HG03521 (cell line): ENCODE data around the gene TMEM14B.
"Not testable (repeated sequence)": the region's sequence is repeated elsewhere in the genome, so short reads cannot be mapped to it uniquely, and the experiment has no call there.

Source experiments
- ATAC-seq: cut with Tn5 transposase; IDR thresholded peaks from one replicate; pipeline ENCODE4 v1.9.1; 2021; ENCODE audit warnings: mild to moderate bottlenecking, moderate library complexity; ENCODE audit not compliant: unreplicated experiment

The TMEM14B gene

DNA sequence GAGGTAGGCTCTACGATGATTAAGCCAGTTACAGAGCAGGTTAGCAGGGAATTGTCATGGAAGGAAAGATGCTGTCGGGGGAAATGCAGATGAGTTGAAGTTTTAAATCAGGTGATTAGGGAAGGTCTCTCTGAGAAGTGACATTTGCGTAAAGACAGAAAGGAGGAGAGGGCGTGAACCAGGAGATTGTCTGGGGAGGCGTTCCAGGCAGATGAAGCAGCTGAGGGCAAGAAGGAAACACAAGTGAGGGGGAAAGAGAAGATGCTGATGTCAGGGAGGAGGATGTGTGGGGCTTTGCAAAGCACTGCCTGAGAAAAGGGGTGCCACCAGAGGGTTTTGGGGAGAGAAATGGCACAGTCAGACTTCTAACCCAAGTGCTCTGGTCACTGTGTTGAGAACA lies 2.5 kb upstream of the TMEM14B start:
- no peak for ATAC-seq

- ATAC-seq, result no peak
Measured at GRCh38 chr6:10746915-10747250, 722 bp upstream of the TMEM14B start.

DNA sequence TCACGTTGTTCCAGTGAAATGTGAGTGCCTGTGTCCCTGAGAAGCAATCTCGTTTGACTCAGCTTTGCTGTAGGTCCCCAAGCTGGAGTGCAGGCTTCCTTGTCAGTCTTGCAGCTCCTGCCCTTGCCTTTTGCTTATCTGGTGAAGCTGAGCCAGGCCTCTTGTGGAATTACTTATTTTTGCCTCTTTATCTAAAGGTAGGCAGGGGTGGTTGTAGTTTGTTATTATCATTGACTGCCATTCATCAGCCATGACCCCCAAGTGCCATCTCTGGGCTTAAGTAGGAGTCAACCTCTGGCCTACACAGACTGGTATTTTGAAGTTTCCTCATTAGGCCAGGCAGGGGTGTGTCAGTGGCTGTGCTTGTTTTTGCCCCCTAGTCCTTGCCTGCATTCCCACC lies 2.1 kb downstream of the TMEM14B start:
- ATAC-seq, result no peak

DNA sequence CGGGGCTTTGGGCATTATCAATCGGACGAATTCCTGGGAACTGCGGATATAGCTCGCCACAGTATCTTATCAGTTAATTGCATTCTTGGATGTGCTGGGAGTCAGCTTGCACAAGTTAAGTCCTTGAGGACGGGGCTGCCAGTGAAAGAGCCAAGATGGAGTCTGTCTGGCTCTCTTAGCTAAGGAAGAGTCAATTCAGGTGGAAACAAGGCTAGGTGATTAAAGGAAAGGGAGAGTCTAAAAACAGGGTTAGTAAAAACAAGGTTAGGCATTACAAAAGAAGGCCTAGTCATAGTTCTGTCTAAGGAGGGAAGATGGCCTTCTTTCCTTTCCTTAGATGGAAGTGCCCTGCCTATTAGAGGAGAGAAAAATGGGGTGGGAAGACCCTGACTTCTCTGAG lies 3.0 kb downstream of the TMEM14B start:
- ATAC-seq, result not testable (repeated sequence)

- ATAC-seq, result not testable (repeated sequence)
Measured at GRCh38 chr6:10751757-10752156, 4.2 kb downstream of the TMEM14B start.

GRCh38 chr6:10756085-10756484 lies 8.5 kb downstream of the TMEM14B start:
- ATAC-seq, result no peak

DNA sequence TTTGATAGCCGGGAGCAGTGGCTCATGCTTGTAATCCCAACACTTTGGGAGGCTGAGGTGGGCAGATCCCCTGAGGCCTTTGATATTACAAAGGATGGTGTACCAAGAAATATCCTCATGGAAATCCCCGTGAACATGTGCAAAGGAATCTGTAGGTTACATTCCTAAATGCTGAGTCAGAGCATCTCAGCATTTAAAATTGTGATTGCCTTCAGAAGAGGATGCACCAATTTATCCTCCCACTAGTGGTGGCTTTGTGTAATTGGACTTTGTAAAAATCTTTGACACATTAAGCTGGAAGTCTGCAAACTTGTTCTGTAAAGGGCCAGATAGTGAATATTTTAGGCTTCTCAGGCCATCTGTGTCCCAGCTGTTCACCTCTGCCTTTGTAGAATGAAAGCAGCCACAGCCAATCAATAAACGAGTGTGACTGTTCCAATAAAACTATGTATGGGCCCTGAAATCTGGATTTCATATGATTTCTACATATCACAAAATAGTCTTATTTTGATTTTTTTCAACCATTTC lies 11.8 kb downstream of the TMEM14B start:
- peak; percentile 73 for ATAC-seq

- no peak for ATAC-seq
Measured at GRCh38 chr6:10759884-10760329, 12.3 kb downstream of the TMEM14B start.

DNA sequence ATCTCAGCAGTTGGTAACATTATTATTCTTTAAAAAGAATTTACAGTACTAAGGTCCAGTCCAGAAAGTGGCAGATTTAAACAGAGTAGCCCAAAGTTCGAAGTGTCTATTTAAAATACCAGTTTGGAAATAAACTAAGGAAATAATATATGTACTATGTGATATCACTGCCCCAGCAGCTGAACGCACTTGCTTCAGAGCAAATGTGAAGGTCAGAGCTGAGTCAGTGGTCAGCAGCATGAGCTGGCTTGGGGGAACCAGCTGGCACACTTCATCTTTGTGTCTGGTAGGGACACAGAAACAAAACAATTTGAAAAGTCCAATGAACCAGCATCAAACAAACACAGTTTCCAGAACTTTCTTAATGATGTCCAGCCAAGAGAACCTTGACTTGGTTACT lies 15.4 kb downstream of the TMEM14B start:
- ATAC-seq, result no peak

GRCh38 chr6:10769419-10769818 lies 21.8 kb downstream of the TMEM14B start:
- ATAC-seq, result no peak

DNA sequence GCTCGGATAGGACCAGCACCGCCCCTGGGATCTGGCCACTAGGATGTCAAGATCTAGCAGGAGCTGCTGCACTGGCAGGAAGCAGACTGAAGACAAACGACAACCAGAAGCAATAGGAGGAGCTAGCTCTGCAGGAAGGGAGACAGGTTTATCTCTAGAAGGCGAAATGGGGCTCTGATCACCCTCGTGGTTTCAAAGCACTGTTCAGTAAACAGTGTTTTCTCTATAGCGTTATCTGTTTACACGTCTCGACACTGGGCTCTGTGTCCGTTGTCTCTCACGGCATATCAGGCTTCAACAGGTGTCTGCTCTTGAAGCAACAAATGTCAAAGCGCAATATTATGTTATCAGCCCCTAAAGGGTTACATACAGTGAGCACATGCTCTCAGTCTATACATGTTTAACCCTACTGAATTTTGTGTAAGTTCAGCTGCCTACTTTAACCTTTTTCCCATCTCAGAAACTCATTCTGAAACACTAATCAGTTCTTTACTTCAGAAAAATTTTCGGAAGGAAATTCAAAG lies 23.8 kb downstream of the TMEM14B start:
- ATAC-seq, result no peak

DNA sequence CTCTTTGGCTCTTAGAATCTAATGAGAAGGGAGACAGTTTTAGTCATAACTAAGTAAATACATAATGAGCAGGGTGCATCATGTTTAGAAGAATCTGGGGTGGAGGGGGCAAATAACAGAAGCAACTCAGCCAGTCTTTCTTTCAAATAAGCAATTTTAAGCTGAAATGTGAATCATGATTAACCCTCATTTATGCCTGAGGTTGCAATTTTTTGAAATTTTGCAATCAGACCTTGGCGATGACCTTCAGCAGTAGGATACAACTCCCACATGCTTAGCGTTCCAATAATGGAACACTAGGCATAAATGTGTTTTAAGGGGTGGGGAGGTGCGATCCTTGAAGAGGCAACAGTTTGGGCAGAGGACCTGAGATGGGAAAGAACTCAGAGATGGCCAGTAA lies 30.6 kb downstream of the TMEM14B start:
- ATAC-seq, result no peak

DNA sequence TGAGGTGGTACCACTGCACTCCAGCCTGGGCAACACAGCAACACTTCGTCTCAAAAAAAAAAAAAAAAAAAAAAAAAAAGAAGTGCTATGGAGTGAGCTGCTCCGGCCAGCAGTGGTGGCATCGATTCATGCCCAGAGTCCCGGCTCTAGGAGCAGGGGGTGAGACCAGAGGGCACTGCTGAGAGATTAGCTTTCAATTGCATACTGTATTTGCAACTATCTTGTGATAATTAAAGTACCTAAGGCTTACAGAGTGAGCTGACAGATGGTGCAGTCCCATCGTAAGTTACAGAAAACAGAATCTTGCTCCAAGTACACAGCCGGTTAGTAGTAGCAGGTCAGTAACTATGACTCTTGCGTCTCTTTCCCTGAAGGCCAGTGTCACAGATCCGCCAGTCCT lies 31.5 kb downstream of the TMEM14B start:
- ATAC-seq, result no peak

GRCh38 chr6:10791673-10792072 lies 44.1 kb downstream of the TMEM14B start:
- ATAC-seq, result no peak

DNA sequence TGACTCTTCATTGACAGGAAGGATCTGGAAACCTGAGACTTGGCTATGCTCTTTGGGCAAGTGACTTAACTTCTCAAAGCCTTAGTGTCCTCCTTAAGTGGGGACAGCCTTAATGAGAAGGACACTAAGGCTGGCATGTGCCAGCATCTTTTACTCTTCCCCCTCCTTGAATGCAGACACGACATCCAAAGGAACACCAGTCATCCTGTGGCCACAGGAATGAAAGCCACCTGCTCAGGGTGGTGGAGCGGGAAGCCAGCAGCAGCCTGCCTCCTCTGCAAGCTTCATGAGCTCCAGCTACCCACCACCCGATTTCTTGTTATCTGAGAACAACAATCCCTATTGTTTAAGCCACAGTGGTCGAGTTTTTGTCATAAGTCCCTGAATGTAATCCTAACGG lies 44.5 kb downstream of the TMEM14B start:
- ATAC-seq, result no peak

GRCh38 chr6:10793035-10793434 lies 45.4 kb downstream of the TMEM14B start:
- no peak for ATAC-seq

DNA sequence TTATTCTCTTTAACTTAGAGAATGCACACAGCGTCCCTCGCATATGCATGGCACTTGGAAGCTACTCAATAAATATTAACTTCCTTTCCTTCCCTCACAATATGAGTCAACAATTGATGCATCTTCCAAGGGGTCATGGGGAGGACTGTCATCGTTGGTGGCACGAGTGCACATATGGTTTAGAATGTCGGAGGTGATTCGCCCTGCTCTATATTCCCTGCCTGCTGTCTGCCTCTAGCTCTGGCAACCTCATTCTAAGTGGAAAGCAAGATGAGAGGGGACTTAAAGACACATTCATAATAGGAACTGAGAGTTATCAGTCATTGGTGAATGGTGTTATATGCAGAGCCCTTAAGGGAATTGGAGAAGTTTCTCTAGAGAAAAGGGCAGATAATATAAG lies 46.1 kb downstream of the TMEM14B start:
- no peak for ATAC-seq

DNA sequence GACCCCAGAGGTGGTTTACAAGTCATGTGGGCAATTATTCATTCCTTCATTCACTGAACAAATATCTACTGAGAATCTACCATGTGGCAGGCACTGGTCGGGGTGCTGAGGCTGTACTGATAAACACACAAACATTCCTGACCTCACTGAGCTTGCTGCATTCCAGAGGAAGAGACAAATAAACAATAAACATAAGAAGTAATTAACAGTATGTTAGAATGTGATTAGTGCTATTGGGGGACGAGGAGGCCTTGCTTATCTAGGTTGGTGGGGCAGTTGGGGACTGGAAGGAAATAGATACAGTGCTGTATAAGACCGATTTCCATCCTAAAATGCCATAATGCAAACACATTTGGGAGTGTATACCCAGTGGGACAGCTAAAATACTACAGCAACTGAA lies 46.6 kb downstream of the TMEM14B start:
- no peak for ATAC-seq

DNA sequence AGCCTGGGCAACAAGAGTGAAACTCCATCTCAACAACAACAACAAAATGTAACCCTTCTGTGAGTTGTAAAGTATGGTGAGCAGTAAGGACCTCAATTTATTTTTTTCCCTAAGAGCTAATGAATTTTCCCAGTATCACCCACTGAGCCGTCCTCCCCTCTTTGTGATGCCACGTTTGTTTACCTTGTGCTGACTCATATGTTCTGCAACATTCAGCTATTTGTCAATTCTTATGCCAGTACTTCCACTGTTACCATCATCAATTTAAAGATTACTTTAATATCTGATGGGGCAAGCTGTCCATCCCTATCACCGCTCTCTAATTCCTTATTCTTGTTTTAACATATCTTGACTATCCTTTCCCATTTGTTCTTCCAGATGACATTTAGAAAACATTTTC lies 53.2 kb downstream of the TMEM14B start:
- ATAC-seq, result no peak

DNA sequence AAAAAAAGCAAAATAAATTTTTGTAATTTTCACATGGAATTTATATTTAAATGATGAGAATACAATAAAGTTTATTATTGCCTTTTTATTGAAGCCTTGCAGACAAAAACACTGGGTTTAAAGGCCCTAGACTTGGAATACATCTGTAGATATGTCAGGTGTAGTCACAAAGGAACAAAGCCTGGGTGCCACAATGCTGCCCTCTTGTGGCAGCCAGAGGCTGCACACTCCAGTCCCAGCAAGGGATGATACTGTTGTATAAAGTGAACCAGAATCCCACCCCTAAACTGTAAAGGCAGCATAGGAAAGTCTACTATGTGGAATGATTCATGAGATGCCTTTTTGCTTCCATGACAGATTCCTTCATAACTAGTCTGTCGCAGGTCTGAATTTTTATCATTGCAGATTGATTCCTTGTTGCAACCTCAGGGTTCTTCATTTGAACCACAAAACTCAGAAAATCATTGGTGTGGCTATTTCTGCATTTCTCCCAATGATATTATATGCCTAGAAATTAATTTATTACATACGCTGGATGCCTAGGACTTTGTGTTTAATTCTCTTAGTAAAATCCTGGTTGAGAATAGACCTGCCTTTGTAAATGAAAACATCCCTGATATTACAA lies 53.7 kb downstream of the TMEM14B start:
- peak; percentile 91 for ATAC-seq
